Ecto neural progenitor cell (in vitro differentiated cells): Measurements from ENCODE around the gene FAM20C.

Experiments
- DNase-seq: peaks from one replicate; pipeline ENCODE4 v3.0.0-alpha.2; 2018; ENCODE audit warnings: low spot score

Gene FAM20C

DNA sequence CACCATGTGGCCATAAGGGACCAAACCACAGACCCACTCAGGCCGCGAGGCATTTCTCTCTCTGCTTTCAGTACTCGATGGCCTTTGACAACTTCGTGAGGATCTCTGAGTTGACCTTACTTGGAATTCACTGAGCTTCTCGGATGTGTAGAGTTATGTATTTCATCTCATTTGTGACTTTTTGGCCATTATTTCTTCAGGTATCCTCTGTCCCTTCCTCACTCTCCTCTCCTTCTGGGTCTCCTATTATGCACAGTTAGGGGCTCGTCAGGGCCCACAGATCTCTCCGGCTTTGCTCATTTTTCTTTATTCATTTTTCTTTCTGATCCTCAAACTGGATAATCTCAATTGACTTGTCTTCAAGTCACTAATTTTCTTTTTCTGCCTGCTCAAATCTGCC, 81.0 kb downstream of the FAM20C start:
- DNase-seq = no peak

DNA sequence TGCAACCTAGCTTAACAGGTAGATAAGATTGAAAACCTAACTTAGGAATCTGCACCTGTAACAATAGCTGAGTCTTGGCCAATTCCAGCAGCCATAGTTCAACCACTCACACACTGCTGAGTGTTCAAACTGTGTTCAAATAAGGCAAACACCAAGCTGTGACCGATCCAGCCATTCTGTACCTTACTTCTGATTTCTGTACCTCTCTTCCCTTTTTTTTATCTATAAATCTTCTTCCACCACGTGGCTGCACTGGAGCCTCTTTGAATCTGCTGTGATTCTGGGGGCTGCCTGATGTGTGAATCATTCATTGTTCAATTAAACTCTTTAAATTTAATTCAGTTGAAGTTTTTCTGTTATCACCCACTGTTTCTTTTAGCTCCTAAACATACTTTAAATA, 81.9 kb downstream of the FAM20C start:
- DNase-seq = no peak

DNA sequence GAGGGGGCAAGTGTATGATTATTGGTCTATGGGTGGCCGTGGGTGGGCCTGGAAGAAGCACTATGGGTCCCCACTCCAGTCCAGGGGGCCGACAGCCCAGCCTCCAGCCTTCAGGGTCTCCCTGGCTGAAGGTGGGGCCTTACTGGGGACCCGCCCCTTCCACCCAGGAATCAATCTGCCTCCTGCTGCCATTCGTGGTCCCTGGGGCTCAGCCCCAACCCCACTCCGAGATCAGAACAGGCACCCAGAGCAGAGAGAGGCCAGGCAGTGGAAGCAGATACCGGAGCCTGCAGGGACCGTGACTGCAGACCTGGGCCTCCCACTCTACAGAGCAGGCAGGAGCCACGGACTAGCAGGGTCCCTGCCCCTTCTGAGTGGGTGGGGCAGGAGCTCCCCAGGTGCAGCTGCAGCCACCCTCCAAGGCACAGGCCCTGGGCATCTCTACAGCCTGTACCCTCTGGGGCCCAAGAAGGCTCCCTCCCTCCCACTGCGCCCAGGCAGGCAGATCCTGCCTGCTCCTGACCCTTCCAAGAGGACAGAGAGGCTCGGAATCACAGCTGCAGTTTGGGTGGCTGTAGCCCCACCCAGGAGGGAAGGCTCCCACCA, 84.0 kb downstream of the FAM20C start:
- DNase-seq = no peak

DNA sequence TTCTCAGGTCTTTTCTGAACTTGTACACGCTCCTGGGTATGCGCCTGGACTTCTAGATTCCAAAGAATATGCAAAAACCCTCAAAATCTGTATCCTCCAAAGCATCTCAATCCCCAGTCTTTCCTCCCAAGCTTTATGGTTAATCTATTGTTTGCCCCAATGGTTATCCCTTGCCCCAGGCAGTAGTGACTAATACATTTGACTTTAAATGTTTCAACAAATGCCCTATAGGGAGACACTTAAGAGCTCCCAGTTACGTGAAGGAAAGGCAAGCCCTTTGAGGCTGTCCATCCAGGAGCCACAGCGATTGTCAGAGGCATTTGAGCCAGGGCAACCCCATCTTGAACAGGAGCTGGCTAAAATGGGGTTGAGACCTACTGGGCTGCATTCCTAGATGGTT, 84.9 kb downstream of the FAM20C start:
- DNase-seq = no peak

DNA sequence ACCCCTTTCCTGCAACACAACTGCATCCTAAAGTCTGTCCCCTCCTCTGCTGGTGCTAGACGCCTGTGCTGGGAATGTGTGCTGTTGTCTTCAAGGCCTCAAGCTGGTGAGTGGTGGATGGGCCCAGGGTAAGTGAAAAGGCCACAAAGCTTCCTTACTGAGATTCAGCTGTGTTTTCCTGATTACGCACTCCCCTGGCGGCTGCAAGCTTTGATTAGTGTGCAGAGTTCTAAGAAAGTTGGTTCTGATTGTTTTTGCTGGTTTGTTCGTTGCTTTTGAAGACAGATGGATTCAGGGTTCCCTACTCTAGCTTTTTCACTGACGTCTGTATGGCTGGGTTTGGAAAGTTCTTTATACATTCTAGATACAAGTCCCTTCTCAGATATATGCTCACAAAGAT, 85.7 kb downstream of the FAM20C start:
- no peak for DNase-seq

DNA sequence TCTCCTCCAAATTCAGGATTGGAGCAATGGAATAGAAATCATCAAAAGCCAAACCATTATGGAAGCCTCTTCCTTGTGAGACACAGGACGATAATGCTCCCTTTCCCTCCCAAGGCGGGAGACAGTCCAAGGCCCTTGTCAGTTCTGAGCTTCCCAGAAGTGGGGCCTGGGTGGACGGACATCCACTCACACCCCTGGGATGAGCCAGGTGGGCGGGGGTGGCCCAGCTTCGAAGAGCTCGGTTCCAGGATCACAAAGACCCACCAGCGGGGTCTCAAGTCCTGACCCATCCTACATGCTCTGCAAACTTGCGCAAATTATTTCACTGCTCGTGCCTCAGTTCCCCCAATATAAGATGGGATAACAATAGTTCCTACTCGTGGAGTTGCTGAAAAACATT, 87.5 kb downstream of the FAM20C start:
- no peak for DNase-seq

DNA sequence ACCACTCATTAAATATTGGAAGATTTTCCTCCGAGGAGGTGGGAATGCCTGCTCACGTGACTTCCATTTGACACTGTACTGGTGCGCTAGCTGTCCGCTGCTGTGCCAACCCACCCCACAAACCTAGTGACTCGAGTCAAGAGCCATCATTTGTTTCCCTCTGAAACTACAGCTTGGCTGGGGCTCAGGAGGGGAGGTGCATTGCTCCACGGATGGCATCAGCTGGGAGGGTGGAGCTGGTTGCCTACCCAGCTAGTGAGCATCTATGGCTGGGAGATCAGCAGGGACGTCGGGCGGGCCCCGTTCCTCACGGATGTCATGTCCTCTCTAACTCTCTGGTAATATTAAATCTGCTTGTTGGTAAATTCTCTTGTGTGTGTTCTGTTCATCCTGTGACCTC, 88.1 kb downstream of the FAM20C start:
- no peak for DNase-seq

DNA sequence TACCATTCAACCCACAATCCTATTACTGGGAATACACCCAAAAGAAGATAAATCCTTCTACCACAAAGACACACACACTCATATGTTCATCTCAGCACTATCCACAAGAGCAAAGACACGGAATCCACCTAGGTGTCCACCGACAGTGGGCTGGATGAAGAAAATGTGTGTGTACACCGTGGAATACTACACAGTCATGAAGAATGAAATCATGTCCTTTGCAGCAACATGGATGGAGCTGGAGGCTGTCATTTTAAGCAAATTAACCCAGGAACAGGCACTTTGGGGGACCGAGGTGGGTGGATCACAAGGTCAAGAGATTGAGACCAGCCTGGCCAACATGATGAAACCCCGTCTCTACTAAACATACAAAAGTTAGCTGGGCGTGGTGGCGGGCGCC, 89.3 kb downstream of the FAM20C start:
- no peak for DNase-seq

DNA sequence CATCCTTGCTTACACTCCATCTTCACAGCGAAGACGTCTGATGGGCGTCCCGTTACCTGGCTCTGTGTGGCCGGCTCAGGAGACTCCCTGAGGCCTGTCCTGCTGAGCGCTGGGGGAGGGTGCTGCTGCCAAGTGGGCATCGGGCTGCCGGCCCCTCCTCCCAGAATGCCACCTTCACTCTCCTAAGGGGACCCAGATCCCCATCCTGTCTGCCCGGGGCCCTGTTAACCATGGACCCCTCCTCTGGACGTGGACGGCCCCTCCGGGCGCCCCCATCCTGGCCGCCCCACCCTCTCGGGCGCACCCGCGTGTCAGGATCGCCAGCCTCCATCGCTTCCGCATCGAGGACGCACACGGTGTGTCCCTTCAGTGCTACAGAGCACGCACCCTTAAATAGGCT, 90.2 kb downstream of the FAM20C start:
- no peak for DNase-seq

DNA sequence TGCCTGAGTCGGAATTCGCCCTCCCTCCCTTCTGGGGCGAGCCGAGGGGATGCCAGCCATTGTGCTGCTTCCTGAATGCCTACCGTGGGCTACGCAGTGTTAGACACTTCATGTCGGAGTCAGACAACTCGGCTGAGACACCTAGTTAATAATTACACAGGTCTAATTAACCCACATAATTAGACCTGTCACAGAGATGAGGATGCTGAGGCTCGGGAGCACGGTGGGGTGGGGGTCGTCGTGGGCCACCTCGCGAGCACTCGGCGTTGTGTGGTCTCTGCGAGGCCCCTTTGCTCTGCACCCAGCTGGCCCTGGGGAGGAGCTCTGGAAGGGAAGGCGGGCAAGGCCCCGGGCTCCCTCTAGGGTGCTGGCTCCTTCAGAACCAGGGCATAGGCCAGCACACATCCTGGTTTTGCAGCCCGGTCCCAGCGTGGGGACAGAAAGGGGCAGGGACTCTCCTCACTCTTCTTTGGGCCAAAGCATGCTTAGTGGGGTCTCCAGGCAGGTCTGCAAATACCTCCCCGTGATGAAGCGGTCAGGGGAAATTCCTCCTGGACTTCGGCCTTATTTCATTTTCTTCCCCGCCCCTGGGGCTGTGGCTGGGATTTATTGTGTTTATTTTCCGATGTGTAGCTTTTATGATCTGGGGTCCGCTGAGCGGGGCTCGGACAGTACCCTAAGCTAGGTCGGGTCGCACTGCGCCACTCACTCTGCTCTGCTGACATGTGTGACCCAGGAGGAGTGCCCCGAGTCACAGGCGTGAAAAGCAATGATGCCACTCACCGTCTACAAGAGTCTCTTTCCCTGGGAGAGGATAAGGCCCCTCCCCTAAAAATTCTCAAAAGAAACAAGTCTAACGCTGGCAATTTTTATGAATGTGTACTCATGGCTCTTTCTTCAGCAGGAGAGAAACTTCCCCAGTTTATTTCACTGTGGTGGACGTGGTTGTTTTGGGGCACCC, 92.7 kb downstream of the FAM20C start:
- DNase-seq = no peak

DNA sequence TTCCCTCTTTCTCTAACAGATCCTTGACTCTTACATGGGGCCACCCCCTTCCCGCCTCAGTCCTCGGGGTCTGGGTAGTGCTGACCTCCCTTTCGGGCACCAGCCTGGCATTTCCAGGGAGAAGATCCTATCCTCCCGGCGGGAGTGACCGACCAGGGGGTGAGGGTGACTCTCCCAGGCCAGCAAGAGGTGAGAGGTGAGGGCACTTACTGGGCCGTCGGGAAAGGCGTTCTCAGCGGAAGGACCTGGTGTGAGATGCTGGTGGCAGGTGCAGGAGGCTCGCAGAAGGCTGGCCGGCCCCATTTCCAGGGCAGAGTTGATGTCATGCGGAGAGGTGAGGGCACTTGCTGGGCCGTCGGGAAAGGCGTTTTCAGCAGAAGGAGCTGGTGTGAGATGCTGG, 93.4 kb downstream of the FAM20C start:
- no peak for DNase-seq

DNA sequence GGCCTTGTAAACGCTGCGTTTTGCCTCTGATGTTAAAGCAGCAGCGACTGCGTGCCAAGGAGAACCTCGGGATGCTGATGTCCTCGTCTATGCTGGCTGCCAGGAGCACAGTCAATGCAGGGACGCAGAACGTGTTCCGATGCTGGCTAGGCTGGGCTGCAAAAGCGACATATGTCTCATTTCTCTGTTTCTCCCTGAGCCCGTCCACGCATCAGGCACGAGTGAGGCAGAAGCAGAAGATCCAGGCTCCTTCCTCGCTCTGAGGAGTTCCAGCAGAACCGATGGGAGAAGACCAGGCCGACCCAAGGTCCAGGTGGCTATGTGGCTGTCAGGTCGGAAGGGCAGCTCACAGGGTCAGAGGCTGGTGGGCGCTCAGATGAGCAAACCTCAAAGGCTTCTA, 93.9 kb downstream of the FAM20C start:
- no peak for DNase-seq

DNA sequence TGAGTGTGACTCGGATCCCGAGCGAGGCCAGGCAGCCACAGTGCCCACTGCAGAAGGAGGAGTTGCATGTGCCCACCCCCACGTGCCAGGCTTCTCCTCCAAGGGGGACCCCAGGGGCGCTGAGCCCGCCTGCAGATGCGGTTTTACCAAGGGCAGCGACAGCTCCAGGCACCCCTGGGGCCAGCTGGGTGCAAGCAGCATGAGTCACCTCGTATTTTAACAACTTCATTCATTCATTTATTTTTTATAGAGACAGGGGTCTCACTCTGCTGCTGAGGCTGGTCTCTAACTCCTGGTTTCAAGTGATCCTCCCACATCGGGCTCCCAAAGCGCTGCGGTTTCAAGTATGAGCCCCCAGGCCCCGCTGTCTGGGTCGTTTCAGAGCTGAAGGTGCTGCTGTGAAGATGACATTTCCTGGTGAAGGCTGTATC, 96.3 kb downstream of the FAM20C start:
- DNase-seq = no peak

DNA sequence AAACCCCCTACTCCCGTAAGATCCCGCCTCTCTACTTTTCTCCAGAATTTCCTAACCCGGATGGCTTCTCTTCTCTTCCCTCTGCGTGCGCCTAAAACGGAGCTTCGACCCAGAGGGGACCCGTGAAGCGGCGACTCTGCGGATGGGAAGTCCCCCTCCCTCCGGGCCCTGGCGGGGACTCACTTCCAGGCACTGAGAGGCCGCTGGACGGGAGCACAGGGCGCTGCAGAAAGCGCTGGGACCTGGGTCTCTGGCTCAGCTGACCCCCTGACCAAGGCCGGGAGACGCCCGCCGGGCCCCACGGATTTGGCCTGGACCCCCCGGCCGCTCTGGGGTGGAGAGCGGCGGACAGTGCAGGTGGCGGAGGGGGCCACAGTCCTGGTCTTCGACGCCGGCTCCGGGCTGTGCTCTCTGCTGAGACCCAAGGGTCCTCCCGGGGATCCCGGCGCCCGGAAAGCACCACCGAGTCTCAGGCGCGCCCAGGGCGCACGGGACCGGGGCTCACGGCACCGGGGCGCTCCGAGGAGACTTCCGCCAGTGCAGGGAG, 96.9 kb downstream of the FAM20C start:
- no peak for DNase-seq

DNA sequence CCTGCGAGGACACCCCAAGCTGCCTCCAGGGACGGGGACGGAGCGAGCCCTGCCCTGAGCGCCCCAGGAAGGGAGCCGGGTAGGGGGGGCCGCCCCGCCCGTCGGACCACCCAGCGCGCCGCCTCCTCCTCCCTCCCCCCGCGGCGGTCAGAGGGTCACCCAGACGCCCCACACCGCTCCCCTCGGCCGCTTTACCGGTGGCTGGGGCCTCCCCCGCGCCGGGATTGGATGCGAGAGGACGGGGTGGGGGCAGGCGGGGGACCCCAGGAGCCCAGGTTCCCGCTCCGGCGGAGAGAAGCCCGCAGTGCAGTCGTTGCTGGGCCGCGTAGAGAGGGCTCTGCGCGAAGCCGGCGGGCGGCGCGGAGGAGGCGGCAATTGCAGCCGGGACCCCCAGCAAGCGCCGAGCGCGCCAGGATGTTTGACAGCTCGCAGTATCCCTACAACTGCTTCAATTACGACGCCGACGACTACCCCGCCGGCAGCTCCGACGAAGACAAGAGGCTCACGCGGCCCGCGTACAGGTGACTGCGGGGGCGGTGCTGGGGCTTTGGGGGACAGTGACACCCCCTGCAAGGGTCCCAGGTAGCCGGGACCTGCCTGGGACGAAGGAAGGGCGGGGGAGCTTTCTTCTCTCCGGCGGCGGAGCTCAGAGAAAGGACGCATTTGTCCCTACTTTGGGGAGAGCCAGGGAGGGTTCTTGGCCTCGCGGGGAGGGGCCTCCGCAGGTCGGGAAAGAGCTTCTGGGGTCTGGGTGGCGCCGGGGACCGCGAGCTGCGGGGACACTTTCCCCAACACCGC, 97.6 kb downstream of the FAM20C start, which contains the start of gene FOXL3:
Gene FOXL3, plus strand, starts transcription at position 415 of the 798 bp plus-strand sequence. Its CDS starts 0 bp downstream, at position 415.
- no peak for DNase-seq

DNA sequence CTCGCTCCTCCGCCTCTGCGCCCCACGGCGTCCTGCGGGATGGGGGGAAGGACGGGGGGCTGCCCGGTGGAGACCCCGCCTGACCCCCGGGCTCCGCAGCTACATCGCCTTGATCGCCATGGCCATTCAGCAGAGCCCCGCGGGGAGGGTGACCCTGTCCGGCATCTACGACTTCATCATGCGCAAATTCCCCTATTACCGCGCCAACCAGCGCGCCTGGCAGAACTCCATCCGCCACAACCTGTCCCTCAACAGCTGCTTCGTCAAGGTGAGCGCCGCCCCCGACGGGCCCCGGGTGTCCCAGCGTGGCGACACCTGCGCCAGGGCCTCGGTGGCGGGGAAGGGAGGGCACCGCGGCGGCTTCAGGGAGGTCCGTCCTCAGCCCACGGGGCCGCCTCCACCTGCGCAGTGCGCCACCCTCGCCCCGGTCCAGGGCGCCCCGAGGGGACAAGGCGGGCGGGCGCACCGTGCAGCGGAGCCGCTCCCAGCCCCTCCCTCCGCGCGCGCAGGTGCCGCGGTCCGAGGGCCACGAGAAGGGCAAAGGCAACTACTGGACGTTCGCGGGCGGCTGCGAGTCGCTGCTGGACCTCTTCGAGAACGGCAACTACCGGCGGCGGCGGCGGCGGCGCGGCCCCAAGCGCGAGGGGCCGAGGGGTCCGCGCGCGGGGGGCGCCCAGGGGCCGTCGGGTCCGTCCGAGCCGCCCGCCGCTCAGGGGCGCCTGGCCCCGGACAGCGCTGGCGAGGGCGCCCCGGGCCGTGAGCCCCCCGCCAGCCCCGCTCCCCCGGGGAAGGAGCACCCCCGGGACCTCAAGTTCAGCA, 98.4 kb downstream of the FAM20C start:
- DNase-seq = no peak

DNA sequence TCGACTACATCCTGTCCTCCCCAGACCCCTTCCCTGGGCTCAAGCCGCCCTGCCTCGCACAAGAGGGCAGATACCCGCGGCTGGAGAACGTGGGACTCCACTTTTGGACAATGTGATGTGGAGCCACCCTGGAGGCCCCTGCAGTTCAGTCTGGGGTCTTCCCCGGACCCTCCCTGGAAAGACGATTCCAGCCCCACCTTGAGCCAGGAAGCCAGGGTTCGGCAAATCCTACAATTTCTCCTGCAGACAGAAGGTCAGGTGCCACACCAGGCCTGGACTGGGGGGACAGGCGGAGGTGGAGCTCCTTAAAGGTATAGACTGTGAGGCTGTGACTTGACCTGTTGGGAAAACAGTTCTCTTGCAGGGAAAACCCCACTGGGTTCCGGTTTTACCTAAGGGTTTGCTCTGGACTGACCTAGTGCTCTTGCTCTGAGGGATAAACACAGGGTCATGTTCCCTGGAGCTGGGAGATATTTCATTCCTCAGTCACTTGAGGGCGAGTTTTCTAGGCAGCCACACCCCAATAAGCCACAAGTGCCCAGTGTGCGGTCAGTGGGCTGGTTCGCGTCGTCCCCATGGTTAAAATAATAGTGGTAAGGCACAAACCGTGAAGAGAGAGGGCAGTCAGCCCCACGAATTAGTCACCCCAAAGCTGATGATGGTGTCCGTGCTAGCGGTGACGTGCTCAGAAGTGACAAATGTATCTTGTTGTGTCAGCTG, 99.2 kb downstream of the FAM20C start:
- no peak for DNase-seq

DNA sequence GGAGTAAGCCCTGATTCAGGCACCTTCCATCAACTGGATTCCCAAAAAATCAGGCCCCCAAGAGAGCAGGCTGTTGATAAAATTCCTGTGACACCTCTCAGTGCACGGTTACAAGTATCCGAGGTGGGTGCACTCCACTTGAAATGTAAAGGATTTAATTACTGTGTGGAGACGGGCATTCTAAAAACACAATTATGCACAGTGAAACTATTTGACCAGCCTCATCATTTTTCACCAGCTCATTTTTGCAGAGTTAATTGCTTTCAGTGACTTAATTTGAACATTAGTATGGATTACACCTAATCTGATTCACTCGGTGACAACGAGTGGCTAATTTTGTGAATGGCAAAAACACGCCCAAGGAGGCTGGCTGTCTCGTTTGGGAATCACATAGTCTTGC, 99.9 kb downstream of the FAM20C start:
- no peak for DNase-seq

DNA sequence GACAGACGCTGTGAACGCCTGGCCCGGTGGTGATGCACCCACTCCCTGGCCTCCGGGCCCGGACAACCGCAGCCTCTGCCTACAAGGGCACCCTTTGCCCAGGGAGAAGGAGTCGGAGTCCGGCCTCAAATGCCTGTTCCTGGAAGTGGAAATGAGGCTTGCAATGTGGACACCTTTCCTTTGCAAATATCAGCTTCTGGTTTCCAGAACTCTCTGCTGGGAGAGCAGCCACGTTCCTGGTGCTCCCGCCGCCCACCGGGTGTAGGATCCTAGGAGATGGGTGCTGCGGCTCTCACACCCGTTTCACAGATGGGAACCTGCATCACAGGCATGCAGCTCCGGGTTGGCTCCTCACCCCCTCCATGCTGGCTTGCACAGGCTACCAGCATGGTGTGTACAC, 100.5 kb downstream of the FAM20C start:
- no peak for DNase-seq

DNA sequence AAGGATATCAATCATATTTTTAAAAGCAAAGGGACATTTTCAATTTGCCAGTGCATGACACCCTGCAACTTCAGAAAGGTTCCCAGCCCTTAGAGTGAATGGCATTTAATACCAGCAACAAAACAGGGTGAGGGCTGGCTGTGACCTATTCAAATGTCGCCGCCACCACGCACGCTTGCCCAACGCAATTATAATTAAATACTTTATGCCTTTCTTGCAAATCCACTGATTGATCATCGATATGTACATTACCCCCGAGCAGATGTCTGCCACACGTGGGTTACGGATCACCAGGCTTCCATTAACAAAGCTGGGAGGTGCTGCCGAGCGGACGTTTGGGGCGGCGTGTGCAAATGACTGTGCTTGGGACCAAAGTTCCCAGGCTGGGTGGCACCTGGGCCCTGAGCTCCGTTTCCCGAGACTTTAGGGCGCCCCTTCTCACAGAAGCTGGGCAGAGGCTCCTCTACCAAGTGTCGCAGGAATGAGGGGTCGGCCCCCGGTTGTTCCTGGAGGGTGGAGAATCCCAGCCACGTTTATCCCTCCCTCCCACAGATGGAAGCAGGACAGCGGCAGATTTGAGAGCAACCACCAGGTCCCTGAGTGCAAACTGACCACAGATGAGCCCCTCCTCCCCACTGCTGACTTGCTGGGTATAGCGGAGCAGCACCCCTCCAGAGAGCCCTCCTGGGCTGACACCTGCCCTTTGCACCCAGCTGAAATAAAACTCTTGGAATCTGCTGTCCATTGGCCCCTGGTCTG, 101.5 kb downstream of the FAM20C start:
- no peak for DNase-seq
